Limb (tissue), 2 donors: ENCODE measurements around the gene ZNF91.
"Not testable (repeated sequence)": the region's sequence is repeated elsewhere in the genome, so short reads cannot be mapped to it uniquely, and the experiment has no call there.

Experiments used
- DNase-seq, 2 donors: peaks; one replicate each; pipeline ENCODE4 v3.0.0-alpha.2; 2016; ENCODE audit errors: extremely low spot score in 2 of 2

ZNF91 gene

GRCh38 chr19:23395722-23396117, 449 bp upstream of the ZNF91 start:
- not testable (repeated sequence) for DNase-seq

GRCh38 chr19:23394511-23394910, 760 bp downstream of the ZNF91 start:
- peak in 1 of 2 donors; percentile 36 for DNase-seq

GRCh38 chr19:23393121-23393520, 2.1 kb downstream of the ZNF91 start:
- DNase-seq = no peak

- no peak for DNase-seq
These were observed 4.0 kb downstream of the ZNF91 start for GRCh38 chr19:23391236-23391635.

- no peak for DNase-seq
These were observed 9.9 kb downstream of the ZNF91 start for GRCh38 chr19:23385404-23385803.

GRCh38 chr19:23384858-23385257, 10.4 kb downstream of the ZNF91 start:
- no peak for DNase-seq

GRCh38 chr19:23384166-23384565, 11.1 kb downstream of the ZNF91 start:
- no peak for DNase-seq

GRCh38 chr19:23382955-23383354, 12.3 kb downstream of the ZNF91 start:
- no peak for DNase-seq

GRCh38 chr19:23381114-23381513, 14.2 kb downstream of the ZNF91 start:
- no peak for DNase-seq

- DNase-seq = not testable (repeated sequence)
These were observed 15.6 kb downstream of the ZNF91 start for GRCh38 chr19:23379671-23380070.

- DNase-seq = no peak
These were observed 16.3 kb downstream of the ZNF91 start for GRCh38 chr19:23378948-23379347.

GRCh38 chr19:23377276-23377675, 18.0 kb downstream of the ZNF91 start:
- no peak for DNase-seq

GRCh38 chr19:23366437-23366836, 28.8 kb downstream of the ZNF91 start:
- DNase-seq = no peak

GRCh38 chr19:23366031-23366430, 29.2 kb downstream of the ZNF91 start:
- not testable (repeated sequence) for DNase-seq

- no peak for DNase-seq
These were observed 30.0 kb downstream of the ZNF91 start for GRCh38 chr19:23365222-23365621.

- not testable (repeated sequence) for DNase-seq
These were observed 33.4 kb downstream of the ZNF91 start for GRCh38 chr19:23361843-23362242.

GRCh38 chr19:23351806-23352205, 43.5 kb downstream of the ZNF91 start:
- no peak for DNase-seq

- DNase-seq = no peak
These were observed 48.6 kb downstream of the ZNF91 start for GRCh38 chr19:23346696-23347095.

- no peak for DNase-seq
These were observed 49.4 kb downstream of the ZNF91 start for GRCh38 chr19:23345838-23346237.

- no peak for DNase-seq
These were observed 51.7 kb downstream of the ZNF91 start for GRCh38 chr19:23343434-23344010.

- no peak for DNase-seq
These were observed 67.1 kb downstream of the ZNF91 start for GRCh38 chr19:23328211-23328610.

GRCh38 chr19:23321953-23322549, 73.2 kb downstream of the ZNF91 start:
- DNase-seq = no peak

GRCh38 chr19:23321403-23321802, 73.9 kb downstream of the ZNF91 start:
- DNase-seq = not testable (repeated sequence)
